ENCODE measurements around the gene CCR2. TPM values are rescaled to one million over a fixed set of nuclear protein-coding genes. Genes with fewer than 3 reads are reported as not detected.

CCR2 gene
- polyA plus RNA-seq, 1 donor (not counting 4 experiments of a cell fraction or from before 2014, with no cell fraction given), result 0.07 TPM

DNA sequence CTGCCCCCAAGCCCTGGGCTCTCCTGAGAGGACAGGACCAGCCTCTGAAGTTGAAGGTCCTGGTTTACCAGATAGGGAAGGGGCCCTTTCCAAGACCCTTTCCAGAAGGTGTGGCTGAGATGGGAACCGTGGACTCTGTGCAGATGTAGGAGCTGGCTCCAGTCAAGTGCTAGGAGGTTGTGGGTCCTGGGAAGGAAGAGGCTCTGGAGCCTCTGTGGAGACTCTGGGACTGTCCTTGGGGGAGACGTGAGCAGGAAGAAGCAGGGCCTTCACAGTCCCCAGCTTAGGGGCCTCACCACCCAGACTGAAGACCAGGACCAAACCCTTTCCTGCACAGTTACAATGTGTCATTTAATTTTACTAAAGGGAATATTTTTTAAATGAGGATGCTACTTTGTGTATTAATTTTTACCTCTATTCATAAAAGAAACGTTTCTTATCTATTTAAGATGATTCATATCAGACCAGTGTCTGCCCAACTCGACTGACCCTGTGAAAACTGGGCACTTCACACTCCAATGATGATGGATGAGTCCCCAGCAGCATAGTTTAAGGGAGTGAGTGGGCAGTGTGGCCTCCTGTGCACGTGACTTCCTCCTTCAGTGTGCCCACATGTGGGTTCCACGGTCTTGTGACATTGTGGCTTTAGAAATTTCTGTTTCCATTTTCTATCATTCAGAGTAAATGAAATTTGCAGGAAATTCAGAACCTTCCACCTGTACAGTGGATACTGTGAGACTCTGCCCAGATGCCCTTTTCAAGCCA lies 42.0 kb downstream of the CCR2 start:
- no peak for FAIRE-seq
- dilution Hi-C loops (cut with MboI; ENCODE audit: extremely low pct_ligation_motif_present, low sequenced_read_pairs), result no loop called here

DNA sequence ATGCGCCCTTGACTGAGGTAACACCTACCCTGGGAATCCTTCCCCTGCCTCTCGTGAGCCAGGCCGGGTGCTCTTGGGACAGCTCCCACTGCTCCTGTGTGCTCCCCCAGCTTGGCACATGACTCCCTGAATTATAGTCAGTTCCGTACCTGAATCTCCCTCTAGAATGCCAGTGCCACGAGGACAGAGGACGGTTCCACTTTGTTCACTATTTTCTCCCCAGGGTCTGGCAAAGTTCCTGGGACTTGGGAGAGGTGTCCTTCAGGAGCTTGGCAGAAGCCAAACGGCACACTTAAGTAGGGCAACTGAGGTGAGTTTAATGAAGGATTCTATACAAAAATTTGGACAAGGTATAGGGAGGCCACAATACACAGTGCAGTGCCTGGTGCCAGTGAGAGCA lies 43.2 kb downstream of the CCR2 start:
- Histone ChIP-seq H3K4me3 (ENCODE audit: control insufficient read depth in 2 of 3, extremely low read depth in 1 of 3, insufficient read depth in 2 of 3, low read depth in 1 of 3, low read length in 3 of 3) (no peak overlapping the region), H3K9me3 (ENCODE audit: control insufficient read depth, low read depth, low read length) (no peaks in the 10 kb centered on the region), H3K4me1 (ENCODE audit: control insufficient read depth, extremely low read depth, insufficient read depth, low read length) (no peaks in the 10 kb centered on the region), H3K36me3 (ENCODE audit: control insufficient read depth in 2 of 2, extremely low read depth in 1 of 2, insufficient read depth in 2 of 2, low read length in 2 of 2) (no peaks in the 10 kb centered on the region), H3K9me1 (ENCODE audit: control insufficient read depth, extremely low read depth, insufficient read depth, low read length) (no peaks in the 10 kb centered on the region), H3K27me3 (ENCODE audit: control insufficient read depth, extremely low read depth, insufficient read depth, low read length) (no peaks in the 10 kb centered on the region), H4K20me1 (ENCODE audit: control insufficient read depth, extremely low read depth, insufficient read depth, low read length) (no peaks in the 10 kb centered on the region), H2AFZ (ENCODE audit: control insufficient read depth, low read length) (no peak overlapping the region), H3K9ac (ENCODE audit: control insufficient read depth, extremely low read depth, insufficient read depth, low read length) (no peak overlapping the region), H3K27ac (ENCODE audit: control insufficient read depth, insufficient read depth, low read length) (no peak overlapping the region), H3K4me2 (ENCODE audit: control insufficient read depth, extremely low read depth, insufficient read depth, low read depth, low read length) (no peak overlapping the region), H3K79me2 (ENCODE audit: control insufficient read depth, insufficient read depth, low read length) (no peaks in the 10 kb centered on the region)
- no peak for TF ChIP-seq EZH2 (IDR thresholded peaks at IDR 0.05; ENCODE audit: low read length)
- TF ChIP-seq, protein P1, sequence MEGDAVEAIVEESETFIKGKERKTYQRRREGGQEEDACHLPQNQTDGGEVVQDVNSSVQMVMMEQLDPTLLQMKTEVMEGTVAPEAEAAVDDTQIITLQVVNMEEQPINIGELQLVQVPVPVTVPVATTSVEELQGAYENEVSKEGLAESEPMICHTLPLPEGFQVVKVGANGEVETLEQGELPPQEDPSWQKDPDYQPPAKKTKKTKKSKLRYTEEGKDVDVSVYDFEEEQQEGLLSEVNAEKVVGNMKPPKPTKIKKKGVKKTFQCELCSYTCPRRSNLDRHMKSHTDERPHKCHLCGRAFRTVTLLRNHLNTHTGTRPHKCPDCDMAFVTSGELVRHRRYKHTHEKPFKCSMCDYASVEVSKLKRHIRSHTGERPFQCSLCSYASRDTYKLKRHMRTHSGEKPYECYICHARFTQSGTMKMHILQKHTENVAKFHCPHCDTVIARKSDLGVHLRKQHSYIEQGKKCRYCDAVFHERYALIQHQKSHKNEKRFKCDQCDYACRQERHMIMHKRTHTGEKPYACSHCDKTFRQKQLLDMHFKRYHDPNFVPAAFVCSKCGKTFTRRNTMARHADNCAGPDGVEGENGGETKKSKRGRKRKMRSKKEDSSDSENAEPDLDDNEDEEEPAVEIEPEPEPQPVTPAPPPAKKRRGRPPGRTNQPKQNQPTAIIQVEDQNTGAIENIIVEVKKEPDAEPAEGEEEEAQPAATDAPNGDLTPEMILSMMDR (optimal IDR thresholded peaks at IDR 0.05 in 1 of 3, IDR thresholded peaks at IDR 0.05 in 1 of 3, conservative IDR thresholded peaks at IDR 0.05 in 1 of 3; ENCODE audit: extremely low read depth in 1 of 3, insufficient read depth in 2 of 3, low read length in 3 of 3), result no peak
- dilution Hi-C loops (cut with MboI; ENCODE audit: extremely low pct_ligation_motif_present, low sequenced_read_pairs), result no loop called here
- DNase-seq (ENCODE audit: low read depth, low spot score) (no peak), FAIRE-seq (no peak)

More for the DNA sequence above, 42.0 kb downstream of the CCR2 start:
- H2AFZ ChIP-seq (ENCODE audit: control insufficient read depth, low read length), result no peak overlapping the region
- no peaks in the 10 kb centered on the region for H3K9me3 ChIP-seq (ENCODE audit: control insufficient read depth, low read depth, low read length)
- no peak overlapping the region for H3K9ac ChIP-seq (ENCODE audit: control insufficient read depth, extremely low read depth, insufficient read depth, low read length)
- H3K27me3 ChIP-seq (ENCODE audit: control insufficient read depth, extremely low read depth, insufficient read depth, low read length), result no peaks in the 10 kb centered on the region
- no peaks in the 10 kb centered on the region for H4K20me1 ChIP-seq (ENCODE audit: control insufficient read depth, extremely low read depth, insufficient read depth, low read length)
- DNase-seq (ENCODE audit: low read depth, low spot score), result no peak
- no peak overlapping the region for H3K4me2 ChIP-seq (ENCODE audit: control insufficient read depth, extremely low read depth, insufficient read depth, low read depth, low read length)
- no peaks in the 10 kb centered on the region for H3K4me1 ChIP-seq (ENCODE audit: control insufficient read depth, extremely low read depth, insufficient read depth, low read length)
- no peaks in the 10 kb centered on the region for H3K36me3 ChIP-seq (ENCODE audit: control insufficient read depth in 2 of 2, extremely low read depth in 1 of 2, insufficient read depth in 2 of 2, low read length in 2 of 2)
- H3K4me3 ChIP-seq (ENCODE audit: control insufficient read depth in 2 of 3, extremely low read depth in 1 of 3, insufficient read depth in 2 of 3, low read depth in 1 of 3, low read length in 3 of 3), result no peak overlapping the region
- H3K79me2 ChIP-seq (ENCODE audit: control insufficient read depth, insufficient read depth, low read length), result no peaks in the 10 kb centered on the region
- TF ChIP-seq, protein P1 (optimal IDR thresholded peaks at IDR 0.05 in 1 of 3, IDR thresholded peaks at IDR 0.05 in 1 of 3, conservative IDR thresholded peaks at IDR 0.05 in 1 of 3; ENCODE audit: extremely low read depth in 1 of 3, insufficient read depth in 2 of 3, low read length in 3 of 3), result no peak
- no peak for TF ChIP-seq EZH2 (IDR thresholded peaks at IDR 0.05; ENCODE audit: low read length)
- H3K27ac ChIP-seq (ENCODE audit: control insufficient read depth, insufficient read depth, low read length), result no peak overlapping the region
- no peaks in the 10 kb centered on the region for H3K9me1 ChIP-seq (ENCODE audit: control insufficient read depth, extremely low read depth, insufficient read depth, low read length)
